Kidney epithelial cell (primary cell): Measurements from ENCODE around the gene MGAT1. TPM values are rescaled to one million over a fixed set of nuclear protein-coding genes. Genes with fewer than 3 reads are reported as not detected.
"Not testable (repeated sequence)": the region's sequence is repeated elsewhere in the genome, so short reads cannot be mapped to it uniquely, and the experiment has no call there.

Source experiments
- DNase-seq: peaks from one replicate; pipeline ENCODE4 v3.0.0-alpha.2; 2010; ENCODE audit warnings: low read depth
- H3K27me3 ChIP-seq: 2 replicates; pipeline ENCODE4 v1.6.0; 2011; ENCODE audit warnings: low read length; ENCODE audit not compliant: control insufficient read depth, insufficient read depth
- H3K36me3 ChIP-seq: 2 replicates; pipeline ENCODE4 v1.5.1; 2011; ENCODE audit warnings: low read length; ENCODE audit not compliant: control insufficient read depth, insufficient read depth
- H3K4me3 ChIP-seq: 2 replicates; pipeline ENCODE4 v1.5.1; 2011; ENCODE audit warnings: low read depth, mild to moderate bottlenecking, control low read depth, low read length
- total RNA-seq: library from RNA; depleted of rRNA; stranded (reverse); fragments of >200 nt; gene quantifications from 2 replicates; pipeline ENCODE4 v1.2.3, GENCODE V29; 2015
- TF ChIP-seq, protein P1 (sequence below): IDR thresholded peaks from 2 replicates; pipeline ENCODE4 v1.5.1; 2011; ENCODE audit warnings: mild to moderate bottlenecking, moderate library complexity, low read length, control low read depth, inconsistent platforms; ENCODE audit not compliant: insufficient read depth, poor library complexity, severe bottlenecking

MGAT1 gene
- total RNA-seq, 1 donor from 2014 or later: 95.4 TPM

DNA sequence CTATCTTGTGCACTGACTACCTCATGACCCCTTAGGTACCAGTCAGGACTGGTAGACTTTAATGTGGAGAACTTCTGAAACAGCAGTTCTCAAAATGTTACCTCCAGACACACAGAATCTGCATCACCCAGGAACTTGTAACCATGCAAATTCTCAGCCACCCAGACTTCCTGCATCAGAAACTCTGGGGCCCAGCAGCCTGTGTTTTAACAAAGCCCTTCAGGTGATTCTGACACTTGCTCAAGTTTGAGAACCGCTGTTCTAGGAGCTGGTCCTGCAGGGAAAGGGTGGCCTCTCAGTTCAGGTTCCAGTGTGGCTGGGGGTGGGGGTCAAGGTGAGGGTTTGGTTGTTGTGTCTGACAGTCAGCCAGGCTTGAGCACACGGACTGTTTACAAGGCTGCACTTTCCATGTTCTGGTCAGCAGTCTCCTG is 30.0 kb upstream of the MGAT1 start:
- no peak overlapping the region for H3K4me3 ChIP-seq
- TF ChIP-seq, protein P1, sequence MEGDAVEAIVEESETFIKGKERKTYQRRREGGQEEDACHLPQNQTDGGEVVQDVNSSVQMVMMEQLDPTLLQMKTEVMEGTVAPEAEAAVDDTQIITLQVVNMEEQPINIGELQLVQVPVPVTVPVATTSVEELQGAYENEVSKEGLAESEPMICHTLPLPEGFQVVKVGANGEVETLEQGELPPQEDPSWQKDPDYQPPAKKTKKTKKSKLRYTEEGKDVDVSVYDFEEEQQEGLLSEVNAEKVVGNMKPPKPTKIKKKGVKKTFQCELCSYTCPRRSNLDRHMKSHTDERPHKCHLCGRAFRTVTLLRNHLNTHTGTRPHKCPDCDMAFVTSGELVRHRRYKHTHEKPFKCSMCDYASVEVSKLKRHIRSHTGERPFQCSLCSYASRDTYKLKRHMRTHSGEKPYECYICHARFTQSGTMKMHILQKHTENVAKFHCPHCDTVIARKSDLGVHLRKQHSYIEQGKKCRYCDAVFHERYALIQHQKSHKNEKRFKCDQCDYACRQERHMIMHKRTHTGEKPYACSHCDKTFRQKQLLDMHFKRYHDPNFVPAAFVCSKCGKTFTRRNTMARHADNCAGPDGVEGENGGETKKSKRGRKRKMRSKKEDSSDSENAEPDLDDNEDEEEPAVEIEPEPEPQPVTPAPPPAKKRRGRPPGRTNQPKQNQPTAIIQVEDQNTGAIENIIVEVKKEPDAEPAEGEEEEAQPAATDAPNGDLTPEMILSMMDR: no peak
- no peaks in the 10 kb centered on the region for H3K36me3 ChIP-seq
- DNase-seq: no peak
- H3K27me3 ChIP-seq: no peaks in the 10 kb centered on the region

DNA sequence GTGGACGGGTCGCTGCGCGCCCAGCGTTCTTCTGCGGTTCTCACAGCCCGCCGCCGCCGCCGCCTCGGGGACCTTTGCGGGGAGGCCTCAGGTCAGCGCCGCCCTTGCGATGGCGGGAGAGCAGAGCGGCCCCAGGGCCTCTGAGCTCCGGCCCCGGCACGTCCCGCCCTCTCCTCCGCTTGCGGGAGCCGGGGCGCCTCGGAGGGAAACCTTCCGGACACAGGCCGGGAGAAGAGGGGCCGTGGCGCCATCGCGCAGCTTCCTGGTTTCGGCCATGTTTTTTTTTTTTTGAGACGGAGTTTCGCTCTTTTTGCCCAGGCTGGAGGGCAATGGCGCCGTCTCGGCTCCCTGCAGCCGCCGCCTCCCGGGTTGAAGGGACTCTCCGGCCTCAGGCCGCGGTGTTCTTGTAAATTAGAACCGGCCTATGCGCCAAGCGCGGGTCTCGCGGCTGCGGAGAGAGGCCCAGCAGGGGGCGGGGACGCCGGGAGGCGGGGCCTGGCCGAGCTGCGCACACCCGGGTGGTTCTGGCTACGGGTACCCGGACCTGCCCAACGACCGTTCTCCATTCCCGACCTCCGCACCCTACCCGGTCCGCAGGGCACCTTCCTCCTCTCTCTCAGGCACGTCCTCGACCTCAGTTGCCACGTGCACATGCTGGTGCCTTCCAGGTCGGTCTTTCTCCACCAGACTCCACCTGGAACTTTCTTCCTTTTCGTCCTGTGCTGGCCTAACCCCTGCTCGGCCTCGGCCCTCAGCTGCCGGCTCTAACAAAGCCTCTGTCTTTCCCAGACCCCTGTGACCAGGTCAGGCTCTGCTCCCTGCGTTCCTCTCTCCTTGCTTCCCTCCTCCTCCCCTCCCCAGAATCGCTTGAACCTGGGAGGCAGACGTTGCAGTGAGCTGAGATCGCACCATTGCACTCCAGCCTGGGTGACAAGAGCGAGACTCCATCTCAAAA is 28.8 kb upstream of the MGAT1 start:
- TF ChIP-seq, protein P1: no peak
- H3K27me3 ChIP-seq: no peaks in the 10 kb centered on the region
- DNase-seq: no peak
- peak overlapping the region; percentile 69 for H3K4me3 ChIP-seq
- H3K36me3 ChIP-seq: no peaks in the 10 kb centered on the region

DNA sequence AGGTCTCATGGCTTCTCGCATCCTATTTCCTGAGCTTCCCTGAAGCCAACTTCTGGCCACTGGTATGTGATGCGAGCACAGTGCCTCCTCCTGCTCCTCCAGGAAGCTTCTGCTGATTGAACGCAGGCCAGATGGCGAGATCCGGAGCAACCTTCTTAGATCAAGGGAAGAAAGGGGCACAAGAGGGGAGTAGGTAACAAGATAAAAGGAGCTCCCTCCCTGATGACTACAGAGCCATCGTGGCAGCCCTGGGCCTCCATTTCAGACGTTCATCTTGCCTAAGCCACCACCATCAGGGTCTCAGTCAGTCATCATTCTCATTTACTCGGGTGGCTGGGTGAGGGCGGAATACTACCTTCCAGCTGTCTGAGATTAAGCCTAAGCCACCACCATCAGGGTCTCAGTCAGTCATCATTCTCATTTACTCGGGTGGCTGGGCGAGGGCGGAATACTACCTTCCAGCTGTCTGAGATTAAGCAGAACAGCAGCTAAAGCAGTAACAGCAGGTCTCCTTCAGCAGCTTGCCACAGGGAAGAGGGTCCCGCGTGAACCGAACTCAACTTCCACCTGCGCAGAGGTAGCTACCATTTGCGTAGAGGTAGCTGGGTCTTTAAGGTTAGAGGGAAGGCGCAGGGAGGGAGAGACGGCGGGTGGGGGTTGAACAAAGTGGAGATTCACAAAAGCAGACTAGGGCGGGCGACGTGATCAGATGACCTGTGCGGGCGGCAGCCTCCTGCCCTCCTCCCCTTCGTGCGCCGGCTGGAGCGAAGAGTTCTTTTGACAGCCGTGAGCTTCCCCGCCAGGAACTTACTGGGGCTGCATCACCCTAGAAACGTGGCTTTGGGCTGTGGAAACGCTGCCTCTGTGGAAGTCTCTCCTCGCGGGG is 27.9 kb upstream of the MGAT1 start:
- Histone ChIP-seq H3K4me3 (peak overlapping the region; percentile 69), H3K36me3 (no peaks in the 10 kb centered on the region), H3K27me3 (no peaks in the 10 kb centered on the region)
- TF ChIP-seq, protein P1: no peak
- no peak for DNase-seq

DNA sequence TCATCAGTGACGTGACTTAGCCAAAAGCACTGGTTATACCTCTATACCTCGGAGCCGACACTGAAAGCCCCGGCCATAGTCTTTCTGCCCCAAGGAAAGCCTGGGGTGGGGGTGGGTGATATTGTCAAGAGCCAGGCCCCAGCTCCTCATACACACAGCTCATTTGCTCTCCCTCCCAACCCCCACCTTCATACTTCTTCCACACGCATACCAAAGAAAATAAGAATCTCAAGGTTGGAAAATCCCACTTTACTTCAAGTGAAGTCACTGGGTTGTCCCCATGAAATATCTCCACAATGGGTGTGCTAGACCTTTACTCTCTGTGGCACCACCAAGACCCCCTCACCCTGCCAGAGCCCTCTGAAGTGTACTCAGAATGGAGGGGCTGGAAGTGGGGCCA is 27.1 kb upstream of the MGAT1 start:
- H3K27me3 ChIP-seq: no peaks in the 10 kb centered on the region
- H3K4me3 ChIP-seq: no peak overlapping the region
- no peaks in the 10 kb centered on the region for H3K36me3 ChIP-seq
- no peak for DNase-seq
- TF ChIP-seq, protein P1: no peak

DNA sequence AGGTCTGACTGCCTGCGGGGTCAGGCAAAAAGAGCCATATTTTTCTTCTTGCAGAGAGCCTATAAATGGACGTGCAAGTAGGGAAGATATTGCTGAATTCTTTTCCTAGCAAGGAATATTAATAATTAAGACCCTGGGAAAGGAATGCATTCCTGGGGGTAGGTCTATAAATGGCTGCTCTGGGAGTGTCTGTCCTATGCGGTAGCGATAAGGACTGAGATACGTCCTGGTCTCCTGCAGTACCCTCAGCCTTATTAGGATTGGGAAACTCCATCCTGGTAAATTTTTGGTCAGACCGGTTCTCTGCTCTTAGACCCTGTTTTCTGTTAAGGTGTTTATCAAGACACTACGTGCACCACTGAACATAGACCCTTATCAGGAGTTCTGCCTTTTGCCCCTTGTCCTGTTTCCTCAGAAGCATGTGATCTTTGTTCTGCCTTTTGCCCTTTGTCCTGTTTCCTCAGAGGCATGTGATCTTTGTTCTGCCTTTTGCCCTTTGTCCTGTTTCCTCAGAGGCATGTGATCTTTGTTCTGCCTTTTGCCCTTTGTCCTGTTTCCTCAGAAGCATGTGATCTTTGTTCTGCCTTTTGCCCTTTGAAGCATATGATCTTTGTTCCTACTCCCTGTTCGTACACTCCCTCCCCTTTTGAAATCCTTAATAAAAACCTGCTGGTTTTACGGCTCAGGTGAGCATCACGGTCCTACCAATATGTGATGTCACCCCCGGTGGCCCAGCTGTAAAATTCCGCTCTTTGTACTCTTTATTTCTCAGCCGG is 26.3 kb upstream of the MGAT1 start:
- DNase-seq, H3K4me3 ChIP-seq: not testable (repeated sequence)

DNA sequence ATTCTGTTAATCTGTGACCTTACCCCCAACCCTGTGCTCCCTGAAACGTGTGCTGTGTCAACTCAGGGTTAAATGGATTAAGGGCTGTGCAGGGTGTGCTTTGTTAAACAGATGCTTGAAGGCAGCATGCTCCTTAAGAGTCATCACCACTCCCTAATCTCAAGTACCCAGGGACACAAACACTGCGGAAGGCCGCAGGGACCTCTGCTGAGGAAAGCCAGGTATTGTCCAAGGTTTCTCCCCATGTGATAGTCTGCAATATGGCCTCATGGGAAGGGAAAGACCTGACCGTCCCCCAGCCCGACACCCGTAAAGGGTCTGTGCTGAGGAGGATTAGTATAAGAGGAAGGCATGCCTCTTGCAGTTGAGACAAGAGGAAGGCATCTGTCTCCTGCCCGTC is 24.8 kb upstream of the MGAT1 start:
- not testable (repeated sequence) for H3K27me3 ChIP-seq, H3K4me3 ChIP-seq, H3K36me3 ChIP-seq, DNase-seq

More for the DNA sequence above, 26.3 kb upstream of the MGAT1 start:
- H3K36me3 ChIP-seq, H3K27me3 ChIP-seq: not testable (repeated sequence)
